ENCODE results near the gene ZNF575. TPM values are rescaled to one million over a fixed set of nuclear protein-coding genes. Genes with fewer than 3 reads are reported as not detected.

ZNF575 gene
- total and polyA plus RNA-seq, 10 of the 15 experiments (the other 5 are each of a cell fraction or from before 2014, with no cell fraction given), result 0.18 to 2.8 (median 0.75) TPM

GRCh38 chr19:43505941-43506340, 27.0 kb upstream of the ZNF575 start (continued):
- no peak for TF ChIP-seq RAD51 (IDR thresholded peaks at IDR 0.05)

DNA sequence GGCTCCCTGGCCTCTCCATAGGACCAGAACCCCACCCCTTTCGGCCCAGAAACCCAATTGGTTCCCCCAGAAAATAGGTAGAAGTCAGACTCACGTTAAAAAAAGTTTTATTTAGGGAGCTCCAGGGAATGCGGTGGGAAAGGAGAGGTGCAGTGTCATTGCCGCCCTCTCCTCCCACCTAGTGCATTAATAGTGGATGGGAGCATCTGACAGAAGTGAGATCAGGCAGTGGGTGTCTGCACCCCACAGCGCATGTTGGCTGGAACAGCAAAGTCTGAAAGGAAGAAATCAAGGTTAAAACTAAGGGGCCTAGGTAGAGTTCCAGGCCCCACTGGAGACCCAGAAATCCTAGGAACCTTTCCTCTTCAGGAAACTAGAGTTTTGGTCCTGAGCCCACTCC, 26.4 kb upstream of the ZNF575 start:
- POLR2A ChIA-PET, result no interaction called here

More for the DNA sequence above, 26.4 kb upstream of the ZNF575 start:
- H3K79me2 ChIP-seq (ENCODE audit: control insufficient read depth, insufficient read depth, low read length), result no peaks in the 10 kb centered on the region; the same call in 1 of the 2 replicates
- H3K27ac ChIP-seq (ENCODE audit: control insufficient read depth, insufficient read depth), result no peak overlapping the region
- in situ Hi-C loops (cut with MboI), result no loop called here
- no peak for ATAC-seq
- no TSS peak for BruUV-seq (replicated peaks)
- TF ChIP-seq IRF4 (IDR thresholded peaks at IDR 0.05; ENCODE audit: low read depth, low read length) (no peak), NR2F1 (conservative IDR thresholded peaks at IDR 0.05) (no peak), CREM (IDR thresholded peaks at IDR 0.05; ENCODE audit: low read depth) (no peak), ZNF622 (IDR thresholded peaks at IDR 0.05) (no peak), MTA3 (IDR thresholded peaks at IDR 0.05; ENCODE audit: borderline replicate concordance, low read length) (no peak), HCFC1 (IDR thresholded peaks at IDR 0.05; ENCODE audit: low read length) (no peak), FOXK2 (IDR thresholded peaks at IDR 0.05) (no peak), TCF3 (IDR thresholded peaks at IDR 0.05; ENCODE audit: borderline replicate concordance, insufficient read depth, low read depth, low read length) (no peak), ZZZ3 (IDR thresholded peaks at IDR 0.05; ENCODE audit: control insufficient read depth, insufficient read length, low read depth) (no peak), RELA (IDR thresholded peaks at IDR 0.05; ENCODE audit: borderline replicate concordance, partially characterized antibody) (no peak), DPF2 (IDR thresholded peaks at IDR 0.05) (no peak), NFIC (IDR thresholded peaks at IDR 0.05; ENCODE audit: low read depth, low read length) (no peak)
- TF ChIP-seq, protein P1, sequence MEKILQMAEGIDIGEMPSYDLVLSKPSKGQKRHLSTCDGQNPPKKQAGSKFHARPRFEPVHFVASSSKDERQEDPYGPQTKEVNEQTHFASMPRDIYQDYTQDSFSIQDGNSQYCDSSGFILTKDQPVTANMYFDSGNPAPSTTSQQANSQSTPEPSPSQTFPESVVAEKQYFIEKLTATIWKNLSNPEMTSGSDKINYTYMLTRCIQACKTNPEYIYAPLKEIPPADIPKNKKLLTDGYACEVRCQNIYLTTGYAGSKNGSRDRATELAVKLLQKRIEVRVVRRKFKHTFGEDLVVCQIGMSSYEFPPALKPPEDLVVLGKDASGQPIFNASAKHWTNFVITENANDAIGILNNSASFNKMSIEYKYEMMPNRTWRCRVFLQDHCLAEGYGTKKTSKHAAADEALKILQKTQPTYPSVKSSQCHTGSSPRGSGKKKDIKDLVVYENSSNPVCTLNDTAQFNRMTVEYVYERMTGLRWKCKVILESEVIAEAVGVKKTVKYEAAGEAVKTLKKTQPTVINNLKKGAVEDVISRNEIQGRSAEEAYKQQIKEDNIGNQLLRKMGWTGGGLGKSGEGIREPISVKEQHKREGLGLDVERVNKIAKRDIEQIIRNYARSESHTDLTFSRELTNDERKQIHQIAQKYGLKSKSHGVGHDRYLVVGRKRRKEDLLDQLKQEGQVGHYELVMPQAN (conservative IDR thresholded peaks at IDR 0.05), result no peak
- TF ChIP-seq, protein P2, sequence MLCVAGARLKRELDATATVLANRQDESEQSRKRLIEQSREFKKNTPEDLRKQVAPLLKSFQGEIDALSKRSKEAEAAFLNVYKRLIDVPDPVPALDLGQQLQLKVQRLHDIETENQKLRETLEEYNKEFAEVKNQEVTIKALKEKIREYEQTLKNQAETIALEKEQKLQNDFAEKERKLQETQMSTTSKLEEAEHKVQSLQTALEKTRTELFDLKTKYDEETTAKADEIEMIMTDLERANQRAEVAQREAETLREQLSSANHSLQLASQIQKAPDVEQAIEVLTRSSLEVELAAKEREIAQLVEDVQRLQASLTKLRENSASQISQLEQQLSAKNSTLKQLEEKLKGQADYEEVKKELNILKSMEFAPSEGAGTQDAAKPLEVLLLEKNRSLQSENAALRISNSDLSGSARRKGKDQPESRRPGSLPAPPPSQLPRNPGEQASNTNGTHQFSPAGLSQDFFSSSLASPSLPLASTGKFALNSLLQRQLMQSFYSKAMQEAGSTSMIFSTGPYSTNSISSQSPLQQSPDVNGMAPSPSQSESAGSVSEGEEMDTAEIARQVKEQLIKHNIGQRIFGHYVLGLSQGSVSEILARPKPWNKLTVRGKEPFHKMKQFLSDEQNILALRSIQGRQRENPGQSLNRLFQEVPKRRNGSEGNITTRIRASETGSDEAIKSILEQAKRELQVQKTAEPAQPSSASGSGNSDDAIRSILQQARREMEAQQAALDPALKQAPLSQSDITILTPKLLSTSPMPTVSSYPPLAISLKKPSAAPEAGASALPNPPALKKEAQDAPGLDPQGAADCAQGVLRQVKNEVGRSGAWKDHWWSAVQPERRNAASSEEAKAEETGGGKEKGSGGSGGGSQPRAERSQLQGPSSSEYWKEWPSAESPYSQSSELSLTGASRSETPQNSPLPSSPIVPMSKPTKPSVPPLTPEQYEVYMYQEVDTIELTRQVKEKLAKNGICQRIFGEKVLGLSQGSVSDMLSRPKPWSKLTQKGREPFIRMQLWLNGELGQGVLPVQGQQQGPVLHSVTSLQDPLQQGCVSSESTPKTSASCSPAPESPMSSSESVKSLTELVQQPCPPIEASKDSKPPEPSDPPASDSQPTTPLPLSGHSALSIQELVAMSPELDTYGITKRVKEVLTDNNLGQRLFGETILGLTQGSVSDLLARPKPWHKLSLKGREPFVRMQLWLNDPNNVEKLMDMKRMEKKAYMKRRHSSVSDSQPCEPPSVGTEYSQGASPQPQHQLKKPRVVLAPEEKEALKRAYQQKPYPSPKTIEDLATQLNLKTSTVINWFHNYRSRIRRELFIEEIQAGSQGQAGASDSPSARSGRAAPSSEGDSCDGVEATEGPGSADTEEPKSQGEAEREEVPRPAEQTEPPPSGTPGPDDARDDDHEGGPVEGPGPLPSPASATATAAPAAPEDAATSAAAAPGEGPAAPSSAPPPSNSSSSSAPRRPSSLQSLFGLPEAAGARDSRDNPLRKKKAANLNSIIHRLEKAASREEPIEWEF (IDR thresholded peaks at IDR 0.05; ENCODE audit: insufficient replicate concordance, low read depth, low read length), result no peak
- peaks cover 0 to 5% of the 10 kb centered on the region in 2 experiments; a peak in 2 of 4 replicates for H3K36me3 ChIP-seq (ENCODE audit: control insufficient read depth in 2 of 2, insufficient read depth in 2 of 2, low read length in 1 of 2)
- H3K9me3 ChIP-seq (replicated peaks; ENCODE audit: control insufficient read depth, insufficient read depth, low read length), result no peaks in the 10 kb centered on the region
- H3K4me2 ChIP-seq (ENCODE audit: control insufficient read depth, insufficient read depth), result no peak overlapping the region
- ChIA-PET CTCF (interaction anchor here (0.7 to 3.8 kb wide), 3 partner anchors 13 to 80 kb away, joined by 3 to 42 read pairs (median 3); no protein-coding TSS in a partner anchor), RAD21 (ENCODE audit: unreplicated experiment) (interaction anchor here (1.0 kb wide), 1 partner anchor 60 kb away, joined by 4 read pairs; no protein-coding TSS in a partner anchor), SMC1A (ENCODE audit: uncharacterized antibody, unreplicated experiment) (interaction anchor here (0.6 kb wide), 1 partner anchor 19 kb away, joined by 3 read pairs; no protein-coding TSS in a partner anchor)
- intact Hi-C loops (cut with micrococcal nuclease; ENCODE audit: unreplicated experiment), result no loop called here
- H4K20me1 ChIP-seq (ENCODE audit: control insufficient read depth, insufficient read depth), result no peaks in the 10 kb centered on the region
- H3K9ac ChIP-seq (ENCODE audit: control insufficient read depth, insufficient read depth, low read length), result no peak overlapping the region
- peaks cover 4% of the 10 kb centered on the region for H3K4me1 ChIP-seq (ENCODE audit: control insufficient read depth, insufficient read depth, low read length)
- DNase-seq (ENCODE audit: low read depth, low spot score), result no peak
- no peaks in the 10 kb centered on the region for H3K27me3 ChIP-seq (replicated peaks in 1 of 2; ENCODE audit: control insufficient read depth in 2 of 2, insufficient read depth in 2 of 2, low read length in 1 of 2)
- no peak for FAIRE-seq
- WGBS (ENCODE audit: insufficient coverage, insufficient replicate concordance, low lambda C conversion rate, missing lambda C conversion rate), result 98% methylated on average over 5 of the region's 5 CpGs
- H2AFZ ChIP-seq (ENCODE audit: control insufficient read depth, low read depth, low read length), result no peak overlapping the region
- H3K4me3 ChIP-seq, result no peak overlapping the region

All from GM12878 (cell line).